H1 (cell line): ENCODE measurements around the gene EEIG1. TPM values are rescaled to one million over a fixed set of nuclear protein-coding genes. Genes with fewer than 3 reads are reported as not detected.

Experiments used
- CTCF ChIA-PET: fragments of 300-600 bp; sonication (Branson Sonifier 250); formaldehyde crosslinking; loops from one replicate; lab custom pipeline; 2021; ENCODE audit not compliant: partially characterized antibody; lab: Charles Lee
- POLR2A ChIA-PET: fragments of 300-600 bp; sonication (Branson Sonifier 250); formaldehyde crosslinking; loops from one replicate; lab custom pipeline; 2021; ENCODE audit warnings: inconsistent platforms; ENCODE audit not compliant: partially characterized antibody; lab: Charles Lee
- DNase-seq, 2 experiments: peaks; one replicate each; pipeline versions ENCODE4 v3.0.0 to v3.0.0-alpha.2; 2010 to 2022; ENCODE audit warnings: low spot score in 2 of 2, low read depth in 1 of 2, mixed read lengths in 1 of 2
- FAIRE-seq: peaks from 2 replicates; lab custom pipeline; 2011; peaks lifted over from hg19 to GRCh38; lab: Jason Lieb, UNC
- H2AFZ ChIP-seq: 2 replicates; pipeline ENCODE4 v1.8.1; 2012; ENCODE audit warnings: low read length, inconsistent platforms
- H2AK5ac ChIP-seq: 2 replicates; pipeline ENCODE4 v1.6.1; 2013; ENCODE audit warnings: low read depth, low read length
- H2BK120ac ChIP-seq: replicated peaks from 2 replicates; pipeline ENCODE3; 2013; ENCODE audit warnings: low read depth, low read length, inconsistent platforms
- H2BK12ac ChIP-seq: 2 replicates; pipeline ENCODE4 v1.6.1; 2013; ENCODE audit warnings: low read depth, low read length
- H2BK15ac ChIP-seq: 2 replicates; pipeline ENCODE4 v1.6.1; 2013; ENCODE audit warnings: low read length
- H2BK20ac ChIP-seq: 2 replicates; pipeline ENCODE4 v1.6.1; 2013; ENCODE audit warnings: low read length
- H2BK5ac ChIP-seq: 2 replicates; pipeline ENCODE4 v1.6.1; 2013; ENCODE audit warnings: low read depth, low read length
- H3K14ac ChIP-seq: 2 replicates; pipeline ENCODE4 v1.6.1; 2013; ENCODE audit warnings: inconsistent platforms; ENCODE audit not compliant: insufficient read length
- H3K18ac ChIP-seq: 2 replicates; pipeline ENCODE4 v1.6.1; 2013; ENCODE audit warnings: low read length; ENCODE audit errors: extremely low read depth
- H3K23ac ChIP-seq: 2 replicates; pipeline ENCODE4 v1.6.1; 2013; ENCODE audit warnings: inconsistent platforms; ENCODE audit not compliant: insufficient read length
- H3K23me2 ChIP-seq: 2 replicates; pipeline ENCODE4 v1.6.1; 2013; ENCODE audit warnings: low read depth, low read length
- H3K27ac ChIP-seq: 2 replicates; pipeline ENCODE4 v1.6.1; 2011; ENCODE audit warnings: low read depth, low read length, inconsistent platforms
- H3K27me3 ChIP-seq, 4 experiments: replicated peaks in 1 of 4; 1 replicate in 1 of 4; 2 replicates in 3 of 4; pipeline versions ENCODE4 v1.6.1 to v1.8.1; 2011 to 2013; ENCODE audit warnings: low read length in 3 of 4, mild to moderate bottlenecking in 3 of 4, inconsistent platforms in 2 of 4, mixed read lengths in 2 of 4, moderate library complexity in 1 of 4; ENCODE audit not compliant: control insufficient read depth in 3 of 4, insufficient read depth in 3 of 4; ENCODE audit errors: extremely low read depth in 1 of 4
- H3K36me3 ChIP-seq, 4 experiments: 2 replicates each; pipeline versions ENCODE4 v1.6.1 to v1.8.1; 2011 to 2013; ENCODE audit warnings: mild to moderate bottlenecking in 4 of 4, low read length in 3 of 4, moderate library complexity in 2 of 4, control low read depth in 1 of 4, inconsistent platforms in 1 of 4; ENCODE audit not compliant: insufficient read depth in 4 of 4, control insufficient read depth in 2 of 4
- H3K4ac ChIP-seq: replicated peaks from 2 replicates; pipeline ENCODE3; 2013; ENCODE audit warnings: low read length, low read depth, mixed read lengths, inconsistent platforms; ENCODE audit not compliant: insufficient read length
- H3K4me1 ChIP-seq, 4 experiments: replicated peaks in 1 of 4; 1 replicate in 1 of 4; 2 replicates in 3 of 4; pipeline versions ENCODE4 v1.6.1 to v1.8.1; 2011 to 2013; ENCODE audit warnings: low read length in 3 of 4, inconsistent platforms in 2 of 4, mixed read lengths in 1 of 4; ENCODE audit not compliant: insufficient read depth in 4 of 4, control insufficient read depth in 3 of 4
- H3K4me2 ChIP-seq, 2 experiments: 2 replicates each; pipeline versions ENCODE4 v1.6.1 to v1.8.1; 2011 to 2013; ENCODE audit warnings: low read depth in 2 of 2, low read length in 2 of 2, control low read depth in 1 of 2, inconsistent platforms in 1 of 2, mild to moderate bottlenecking in 1 of 2; ENCODE audit not compliant: insufficient read depth in 1 of 2
- H3K4me3 ChIP-seq, 4 experiments: fragments of 200-600, 300-600 bp in 1 of 4; sonication (generic), shearing (Covaris generic), sonication (Bioruptor Twin) in 1 of 4; 2 replicates each; pipeline versions ENCODE4 v1.5.1 to v1.8.1; 2011 to 2016; ENCODE audit warnings: low read length in 4 of 4, low read depth in 3 of 4, control low read depth in 2 of 4, inconsistent platforms in 2 of 4, mild to moderate bottlenecking in 2 of 4, mixed read lengths in 1 of 4, moderate library complexity in 1 of 4; ENCODE audit not compliant: insufficient read depth in 2 of 4; ENCODE audit errors: extremely low read depth in 1 of 4
- H3K56ac ChIP-seq: replicated peaks from 2 replicates; pipeline ENCODE3; 2013; ENCODE audit warnings: low read depth, mild to moderate bottlenecking, mixed read lengths, low read length, inconsistent platforms; ENCODE audit not compliant: insufficient read length
- H3K79me1 ChIP-seq: 2 replicates; pipeline ENCODE4 v1.6.1; 2013; ENCODE audit warnings: low read depth, low read length, control low read depth
- H3K79me2 ChIP-seq, 2 experiments: 2 replicates each; pipeline versions ENCODE4 v1.6.1 to v1.8.1; 2012 to 2013; ENCODE audit warnings: low read length in 2 of 2, mild to moderate bottlenecking in 2 of 2, inconsistent platforms in 1 of 2; ENCODE audit not compliant: insufficient read depth in 2 of 2, control insufficient read depth in 1 of 2
- H3K9ac ChIP-seq, 4 experiments: replicated peaks in 1 of 4; 1 replicate in 1 of 4; 2 replicates in 3 of 4; pipeline versions ENCODE4 v1.6.1 to v1.8.1; 2011 to 2013; ENCODE audit warnings: low read depth in 3 of 4, low read length in 3 of 4, control low read depth in 2 of 4, mild to moderate bottlenecking in 2 of 4, moderate library complexity in 2 of 4, inconsistent platforms in 1 of 4; ENCODE audit errors: extremely low read depth in 1 of 4
- H3K9me3 ChIP-seq, 2 experiments: 2 replicates each; pipeline versions ENCODE4 v1.6.1 to v1.8.1; 2012 to 2013; ENCODE audit warnings: mild to moderate bottlenecking in 2 of 2, moderate library complexity in 2 of 2, control low read depth in 1 of 2, inconsistent platforms in 1 of 2, low read depth in 1 of 2, low read length in 1 of 2, mixed read lengths in 1 of 2; ENCODE audit not compliant: insufficient read depth in 2 of 2
- H4K20me1 ChIP-seq, 2 experiments: replicated peaks in 1 of 2; 2 replicates each; pipeline versions ENCODE3 to v1.8.1; 2011 to 2013; ENCODE audit warnings: inconsistent platforms in 2 of 2, low read length in 2 of 2, mild to moderate bottlenecking in 1 of 2; ENCODE audit not compliant: insufficient read depth in 2 of 2, control insufficient read depth in 1 of 2
- H4K5ac ChIP-seq: 2 replicates; pipeline ENCODE4 v1.6.1; 2013; ENCODE audit warnings: low read length, low read depth, mixed read lengths, inconsistent platforms; ENCODE audit not compliant: insufficient read length
- H4K8ac ChIP-seq: 2 replicates; pipeline ENCODE4 v1.8.0; 2013; ENCODE audit warnings: mild to moderate bottlenecking, moderate library complexity, low read length, inconsistent platforms; ENCODE audit not compliant: insufficient read depth; ENCODE audit errors: extremely low read depth
- H4K91ac ChIP-seq: replicated peaks from 2 replicates; pipeline ENCODE3; 2013; ENCODE audit warnings: low read length, mixed read lengths, inconsistent platforms; ENCODE audit not compliant: insufficient read length
- SIN3A ChIP-seq, 2 experiments: IDR thresholded peaks in 1 of 2; conservative IDR thresholded peaks in 1 of 2; 2 replicates each; pipeline ENCODE4 v1.6.1; 2011 to 2012; ENCODE audit warnings: low read length in 2 of 2, improper control_type of control experiment in 1 of 2, low read depth in 1 of 2, mild to moderate bottlenecking in 1 of 2
- SIX5 ChIP-seq: IDR thresholded peaks from 2 replicates; pipeline ENCODE4 v1.6.1; 2011; ENCODE audit warnings: mild to moderate bottlenecking, low read depth, low read length
- WGBS, 2 experiments: shearing (Covaris generic) in 1 of 2; methylation state at CpG; one replicate each; pipeline versions ENCODE4 v1.1.6 to v1.1.7; 2013 to 2015; ENCODE audit warnings: low lambda C conversion rate in 2 of 2, mixed read lengths in 2 of 2, inconsistent platforms in 1 of 2, low coverage in 1 of 2, missing lambda C conversion rate in 1 of 2; ENCODE audit not compliant: insufficient replicate concordance in 2 of 2, insufficient coverage in 1 of 2, insufficient read length in 1 of 2; ENCODE audit errors: extremely low coverage in 1 of 2, missing lambda C conversion rate in 1 of 2; 5-methylcytosine and 5-hydroxymethylcytosine counted together
- polyA plus RNA-seq, 7 experiments: library from polyadenylated mRNA; depleted of rRNA in 3 of 7; stranded (reverse) in 5 of 7; unstranded in 2 of 7; fragments of >200 nt in 5 of 7; fragments of 200-250 nt in 2 of 7; gene quantifications; 1 replicate in 5 of 7; 2 replicates in 1 of 7; 4 replicates in 1 of 7; pipeline versions ENCODE4 v1.2.1 to v1.2.3, GENCODE V29; 2011 to 2013; ENCODE audit warnings: missing spikeins in 2 of 7, mixed read lengths in 2 of 7
- total RNA-seq: library from RNA; stranded (reverse); fragmentation: NEBNext Ultra II Directional; extraction: Animal tissue kit (Norgen Biotek cat#: 25700); gene quantifications from 2 replicates; pipeline ENCODE4 v1.2.1, GENCODE V29; 2021

The EEIG1 gene
- total and polyA plus RNA-seq, 2 of the 8 experiments (the other 6 are each of a cell fraction or from before 2014, with no cell fraction given) = 29.8 to 50.8 TPM

GRCh38 chr9:127991757-127992274 is 11.0 kb upstream of the EEIG1 start:
- TF ChIP-seq SIN3A (conservative IDR thresholded peaks at IDR 0.05 in 1 of 2, IDR thresholded peaks at IDR 0.05 in 1 of 2; ENCODE audit: low read depth in 1 of 2, low read length in 2 of 2) (no peak), SIX5 (no peak)
- H2BK120ac ChIP-seq = no peak overlapping the region

More at GRCh38 chr9:127991757-127992274, 11.0 kb upstream of the EEIG1 start:
- Histone ChIP-seq H3K79me2 (no peaks in the 10 kb centered on the region), H3K4me3 (no peak overlapping the region), H2AK5ac (no peak overlapping the region), H3K56ac (no peak overlapping the region), H2BK20ac (no peak overlapping the region), H4K91ac (no peak overlapping the region), H3K27ac (no peak overlapping the region), H3K9me3 (no peaks in the 10 kb centered on the region), H3K36me3 (no peaks in the 10 kb centered on the region), H3K4me2 (no peak overlapping the region), H3K14ac (no peak overlapping the region), H4K5ac (no peak overlapping the region), H3K23me2 (no peaks in the 10 kb centered on the region), H3K9ac (no peak overlapping the region), H3K4ac (no peak overlapping the region), H4K8ac (no peak overlapping the region), H2BK12ac (no peak overlapping the region), H3K4me1 (no peaks in the 10 kb centered on the region), H2AFZ (no peak overlapping the region), H3K79me1 (no peaks in the 10 kb centered on the region), H4K20me1 (no peaks in the 10 kb centered on the region), H2BK15ac (no peak overlapping the region), H3K23ac (no peak overlapping the region), H3K18ac (no peak overlapping the region), H3K27me3 (no peaks in the 10 kb centered on the region; a peak in 1 of 7 replicates), H2BK5ac (no peak overlapping the region)
- 100% methylated on average over 3 of the region's 3 CpGs; no CpG with 5 or more reads in 1 of the 2 experiments for WGBS, 2 experiments
- DNase-seq = no peak
- no peak for FAIRE-seq
- ChIA-PET POLR2A (interaction anchor here (1.3 kb wide), 1 partner anchor 11 kb away, joined by 3 read pairs; the partner anchor contains the start of gene EEIG1), CTCF (interaction anchor here (0.7 to 3.1 kb wide), 7 partner anchors 10 to 48 kb away, joined by 3 to 9 read pairs (median 4); no protein-coding TSS in a partner anchor)
